HepG2 (cell line): ENCODE measurements around the gene GGNBP2. TPM values are rescaled to one million over a fixed set of nuclear protein-coding genes. Genes with fewer than 3 reads are reported as not detected.

Experiments
- AGO1 ChIP-seq: fragments of 200-400 bp; formaldehyde crosslinking; IDR thresholded peaks from 2 replicates; pipeline ENCODE4 v1.6.1; 2017; ENCODE audit warnings: mild to moderate bottlenecking, low read depth, low read length, moderate library complexity; ENCODE audit not compliant: poor library complexity, severe bottlenecking
- DPF2 ChIP-seq: sonication (generic); formaldehyde crosslinking; IDR thresholded peaks from 2 replicates; pipeline ENCODE4 v1.4.0; 2020; ENCODE audit warnings: mild to moderate bottlenecking, low read depth, missing genetic modification reagents, borderline replicate concordance
- FOXO1 ChIP-seq: sonication (generic); formaldehyde crosslinking; IDR thresholded peaks from 2 replicates; pipeline ENCODE4 v1.4.0; 2020; ENCODE audit warnings: missing genetic modification reagents
- GABPA ChIP-seq, 2 experiments: IDR thresholded peaks; 2 replicates each; pipeline ENCODE4 v1.6.1; 2011 to 2016; ENCODE audit warnings: low read depth in 2 of 2, low read length in 1 of 2, missing biosample characterization in 1 of 2, missing genetic modification characterization in 1 of 2
- GFI1 ChIP-seq: sonication (generic); formaldehyde crosslinking; IDR thresholded peaks from 2 replicates; pipeline ENCODE4 v1.5.0; 2020; ENCODE audit warnings: missing genetic modification reagents, mild to moderate bottlenecking, borderline replicate concordance
- NCOA5 ChIP-seq: sonication (generic); formaldehyde crosslinking; IDR thresholded peaks from 2 replicates; pipeline ENCODE4 v1.4.0; 2020; ENCODE audit warnings: missing genetic modification reagents
- NFATC3 ChIP-seq: sonication (generic); formaldehyde crosslinking; IDR thresholded peaks from 2 replicates; pipeline ENCODE4 v1.5.1; 2020; ENCODE audit warnings: mild to moderate bottlenecking, missing genetic modification reagents
- NFE2 ChIP-seq: sonication (generic); formaldehyde crosslinking; IDR thresholded peaks from 2 replicates; pipeline ENCODE4 v1.4.0; 2020; ENCODE audit warnings: missing genetic modification reagents
- SAP130 ChIP-seq: IDR thresholded peaks from 2 replicates; pipeline ENCODE4 v1.6.1; 2016; ENCODE audit warnings: low read depth
- SMYD3 ChIP-seq: sonication (generic); formaldehyde crosslinking; IDR thresholded peaks from 2 replicates; pipeline ENCODE4 v1.8.1; 2023; ENCODE audit warnings: mild to moderate bottlenecking, missing genetic modification reagents
- SOX5 ChIP-seq: IDR thresholded peaks from 2 replicates; pipeline ENCODE4 v1.6.1; 2016; ENCODE audit warnings: borderline replicate concordance
- STAG1 ChIP-seq: sonication (generic); formaldehyde crosslinking; IDR thresholded peaks from 2 replicates; pipeline ENCODE4 v1.4.0; 2020; ENCODE audit warnings: missing genetic modification reagents
- STAT5B ChIP-seq: sonication (generic); formaldehyde crosslinking; IDR thresholded peaks from 2 replicates; pipeline ENCODE4 v1.4.0; 2020; ENCODE audit warnings: missing genetic modification reagents
- XRCC5 ChIP-seq: fragments of 200-400 bp; formaldehyde crosslinking; optimal IDR thresholded peaks from 2 replicates; pipeline ENCODE3; 2017; ENCODE audit warnings: mild to moderate bottlenecking, low read length
- ZBTB20 ChIP-seq: sonication (generic); formaldehyde crosslinking; IDR thresholded peaks from 2 replicates; pipeline ENCODE4 v1.8.1; 2023; ENCODE audit warnings: missing genetic modification reagents, low read depth, mild to moderate bottlenecking, borderline replicate concordance
- ZNF281 ChIP-seq: sonication (generic); formaldehyde crosslinking; IDR thresholded peaks from 2 replicates; pipeline ENCODE4 v1.4.0; 2020; ENCODE audit warnings: missing genetic modification reagents, borderline replicate concordance
- ZNF3 ChIP-seq: IDR thresholded peaks from 2 replicates; pipeline ENCODE4 v1.7.0; 2017; ENCODE audit warnings: inconsistent platforms
- ZNF326 ChIP-seq: sonication (generic); formaldehyde crosslinking; IDR thresholded peaks from 2 replicates; pipeline ENCODE4 v1.4.0; 2020; ENCODE audit warnings: missing genetic modification reagents, borderline replicate concordance
- ZNF343 ChIP-seq: sonication (generic); formaldehyde crosslinking; IDR thresholded peaks from 2 replicates; pipeline ENCODE4 v1.4.0; 2020; ENCODE audit warnings: mild to moderate bottlenecking, missing genetic modification reagents
- ZNF468 ChIP-seq: sonication (generic); formaldehyde crosslinking; IDR thresholded peaks from 2 replicates; pipeline ENCODE4 v1.8.0; 2022; ENCODE audit warnings: mild to moderate bottlenecking, moderate library complexity, missing genetic modification reagents
- ZNF546 ChIP-seq: sonication (generic); formaldehyde crosslinking; conservative IDR thresholded peaks from 2 replicates; pipeline ENCODE4 v1.8.1; 2023; ENCODE audit warnings: mild to moderate bottlenecking, missing genetic modification reagents
- ZNF577 ChIP-seq: sonication (generic); formaldehyde crosslinking; IDR thresholded peaks from 2 replicates; pipeline ENCODE4 v1.4.0; 2020; ENCODE audit warnings: mild to moderate bottlenecking, low read depth, missing genetic modification reagents, borderline replicate concordance
- ZNF710 ChIP-seq: sonication (generic); formaldehyde crosslinking; IDR thresholded peaks from 2 replicates; pipeline ENCODE4 v1.5.0; 2020; ENCODE audit warnings: mild to moderate bottlenecking, missing genetic modification reagents, borderline replicate concordance
- polyA plus RNA-seq, 8 experiments: library from polyadenylated mRNA; depleted of rRNA in 3 of 8; stranded (reverse) in 7 of 8; unstranded in 1 of 8; fragments of >200 nt; fragmentation: Illumina TruSeq in 4 of 8; extraction: Trizol in 4 of 8; gene quantifications; 2 replicates each; pipeline versions ENCODE4 v1.2.1 to v1.2.3, GENCODE V29; 2011 to 2016; ENCODE audit warnings: low read depth in 4 of 8, missing spikeins in 1 of 8, mixed read lengths in 1 of 8; ENCODE audit not compliant: insufficient read depth in 1 of 8
- total RNA-seq, 5 experiments: library from RNA; depleted of rRNA; stranded (reverse); fragments of >200 nt; fragmentation: Illumina TruSeq; extraction: Trizol; gene quantifications; 2 replicates each; pipeline ENCODE4 v1.2.3, GENCODE V29; 2016; ENCODE audit warnings: low read depth in 1 of 5
- TF ChIP-seq, protein P1 (sequence below): IDR thresholded peaks from 2 replicates; pipeline ENCODE4 v1.6.1; 2016; ENCODE audit warnings: missing biosample characterization, missing genetic modification reagents, low read depth

The GGNBP2 gene
- total and polyA plus RNA-seq, 2 of the 13 experiments (the other 11 are each of a cell fraction or from before 2014, with no cell fraction given): 53.3 to 84.2 TPM

DNA sequence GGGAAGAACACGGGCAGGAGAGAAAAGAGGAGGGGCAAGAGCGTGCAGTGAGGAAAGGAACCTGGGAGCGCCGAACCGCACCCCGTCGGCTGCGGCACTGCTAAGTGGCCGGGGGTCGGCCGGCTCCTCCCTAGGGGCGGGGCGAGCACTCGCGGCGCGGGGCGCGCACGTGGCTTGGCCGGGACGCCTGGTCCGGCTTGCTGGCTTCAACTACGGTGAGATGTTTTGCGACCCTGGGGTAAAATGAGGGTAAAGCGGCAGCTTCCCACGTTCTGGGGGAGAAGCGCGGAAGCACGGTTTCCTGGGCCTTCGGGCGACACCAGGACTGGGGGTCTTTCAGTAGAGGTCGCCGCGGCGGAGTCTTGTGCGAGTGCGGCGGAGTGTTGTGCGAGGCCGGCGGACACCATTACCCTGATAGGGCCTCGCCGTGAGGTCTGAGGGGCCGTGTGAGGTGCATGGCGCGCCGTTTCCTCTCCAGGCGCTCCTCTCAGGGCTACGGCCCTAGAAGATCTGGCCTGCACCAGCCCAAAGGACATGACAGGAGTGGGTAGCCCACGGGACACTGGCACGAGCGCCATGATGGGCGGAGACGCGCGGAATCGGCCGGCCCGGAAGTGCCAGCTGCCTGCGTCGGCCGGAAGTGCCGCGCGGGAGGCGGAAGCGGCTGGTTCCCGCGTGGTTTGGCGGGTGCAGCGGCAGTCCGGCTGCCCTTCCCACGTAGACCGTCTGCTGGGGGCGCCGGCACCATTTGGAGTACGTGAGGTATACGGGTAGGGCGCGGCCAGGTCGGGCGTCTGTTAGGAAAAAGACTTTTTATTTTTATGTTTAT lies 9.7 kb upstream of the GGNBP2 start, which contains the start of the genes MYO19 and PIGW (continued):
- 0 out of 2 replicates have a peak, but pooled peaks have one; percentile 15 for TF ChIP-seq FOXO1 (CRISPR knock-in tag)
- peak; percentile 59; the same call in 1 of the 2 replicates for TF ChIP-seq SMYD3 (CRISPR knock-in tag)
- no peak for TF ChIP-seq NFE2 (CRISPR knock-in tag)
- TF ChIP-seq XRCC5: peak; percentile 12
- no peak for TF ChIP-seq ZNF3 (CRISPR knock-in tag)
- TF ChIP-seq NCOA5: 0 out of 2 replicates have a peak, but pooled peaks have one; percentile 57
- no peak for TF ChIP-seq ZNF326 (CRISPR knock-in tag)
- peak; percentile 84 for TF ChIP-seq SAP130 (CRISPR knock-in tag)
- TF ChIP-seq STAG1 (CRISPR knock-in tag): no peak
- TF ChIP-seq GFI1 (CRISPR knock-in tag): peak; percentile 71
- no peak for TF ChIP-seq DPF2
- TF ChIP-seq ZNF468: no peak
- TF ChIP-seq ZNF546 (CRISPR knock-in tag): peak; percentile 21; the same call in 1 of the 2 replicates
- TF ChIP-seq AGO1: peak; percentile 23
- 0 out of 2 replicates have a peak, but pooled peaks have one; percentile 21 for TF ChIP-seq ZNF577
- TF ChIP-seq SOX5 (CRISPR knock-in tag): no peak; the same call in none of the 2 replicates
- TF ChIP-seq, protein P1, sequence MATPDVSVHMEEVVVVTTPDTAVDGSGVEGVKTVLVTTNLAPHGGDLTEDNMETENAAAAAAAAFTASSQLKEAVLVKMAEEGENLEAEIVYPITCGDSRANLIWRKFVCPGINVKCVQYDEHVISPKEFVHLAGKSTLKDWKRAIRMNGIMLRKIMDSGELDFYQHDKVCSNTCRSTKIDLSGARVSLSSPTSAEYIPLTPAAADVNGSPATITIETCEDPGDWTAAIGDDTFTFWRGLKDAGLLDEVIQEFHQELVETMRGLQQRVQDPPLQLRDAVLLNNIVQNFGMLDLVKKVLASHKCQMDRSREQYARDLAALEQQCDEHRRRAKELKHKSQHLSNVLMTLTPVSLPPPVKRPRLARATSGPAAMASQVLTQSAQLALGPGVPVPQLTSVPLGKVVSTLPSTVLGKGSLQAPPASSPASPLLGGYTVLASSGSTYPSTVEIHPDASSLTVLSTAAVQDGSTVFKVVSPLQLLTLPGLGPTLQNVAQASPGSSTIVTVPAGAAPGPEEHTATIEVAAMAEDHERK (CRISPR knock-in tag): no peak
- TF ChIP-seq ZBTB20 (CRISPR knock-in tag): 0 out of 2 replicates have a peak, but pooled peaks have one; percentile 17
- TF ChIP-seq ZNF343 (CRISPR knock-in tag): no peak; the same call in 1 of the 2 replicates
- no peak for TF ChIP-seq STAT5B (CRISPR knock-in tag)
- peak; percentile 99 for TF ChIP-seq GABPA (IDR thresholded peaks at IDR 0.05; ENCODE audit: low read depth, low read length)
- TF ChIP-seq GABPA (CRISPR knock-in tag; IDR thresholded peaks at IDR 0.05; ENCODE audit: low read depth): peak; percentile 94
- TF ChIP-seq ZNF281 (CRISPR knock-in tag): no peak
- no peak for TF ChIP-seq NFATC3 (CRISPR knock-in tag)
- no peak; the same call in 1 of the 2 replicates for TF ChIP-seq ZNF710 (CRISPR knock-in tag)
